Activated T-cell treated with anti-CD3 and anti-CD28 coated beads for 24 hours (primary cell): Measurements from ENCODE around the gene SCN5A.

ENCODE experiments used
- DNase-seq: peaks from one replicate; pipeline ENCODE4 v3.0.0-alpha.2; 2020; ENCODE audit warnings: low read depth

SCN5A gene

DNA sequence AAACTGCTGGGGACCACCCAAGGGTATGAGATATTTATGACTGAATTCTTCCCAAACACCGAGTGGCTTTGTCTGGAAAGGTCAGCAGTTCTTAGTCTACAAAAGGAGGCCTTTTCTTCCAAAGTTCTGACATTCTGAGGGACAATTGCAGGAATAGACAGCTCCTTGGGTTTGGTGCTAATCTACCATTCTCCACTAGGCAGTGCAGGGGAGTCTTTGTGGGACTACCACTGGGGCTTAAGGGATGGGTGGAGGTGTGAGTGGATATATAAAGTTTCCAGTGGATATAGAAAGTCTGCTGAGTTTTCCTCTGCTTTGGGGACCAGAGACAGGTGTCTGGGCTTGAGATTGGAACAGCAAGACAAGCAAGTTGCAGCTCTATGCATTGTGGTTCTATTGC is 90.6 kb downstream of the SCN5A start:
- DNase-seq: no peak

DNA sequence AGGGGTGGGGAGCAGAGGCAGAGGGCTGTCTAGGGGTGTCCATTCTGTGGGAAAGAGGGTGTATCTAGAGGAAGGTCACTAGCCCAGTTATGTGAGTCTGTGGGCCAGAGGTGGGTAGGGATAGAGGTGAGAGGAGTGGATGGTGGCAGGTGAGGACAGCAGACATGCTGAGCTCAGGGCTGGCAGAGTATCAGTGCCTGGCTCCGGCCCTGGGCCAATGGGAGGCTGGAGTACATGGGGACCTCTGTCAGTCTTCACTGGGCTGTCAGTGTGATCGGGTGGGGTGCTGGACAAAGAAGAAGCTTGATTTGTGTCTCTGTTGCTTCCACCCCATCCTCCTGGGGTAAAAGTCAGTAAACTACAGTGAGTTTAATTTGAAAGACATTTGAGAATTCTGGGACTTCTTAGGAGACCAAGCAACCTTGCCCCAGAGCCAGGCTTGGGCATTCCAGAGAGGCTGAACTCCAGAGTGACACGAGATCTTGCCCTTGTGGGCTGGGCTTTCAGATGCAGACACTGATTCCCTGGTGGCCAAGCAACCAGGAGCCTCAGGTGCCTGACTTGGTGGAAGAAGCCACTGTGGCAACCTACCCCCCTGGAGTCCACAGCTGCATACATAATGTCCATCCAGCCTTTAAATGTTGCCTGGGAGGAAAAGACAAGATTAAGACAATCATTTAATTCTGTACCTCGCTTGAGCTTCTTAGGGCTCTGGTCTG is 92.7 kb downstream of the SCN5A start:
- no peak for DNase-seq

DNA sequence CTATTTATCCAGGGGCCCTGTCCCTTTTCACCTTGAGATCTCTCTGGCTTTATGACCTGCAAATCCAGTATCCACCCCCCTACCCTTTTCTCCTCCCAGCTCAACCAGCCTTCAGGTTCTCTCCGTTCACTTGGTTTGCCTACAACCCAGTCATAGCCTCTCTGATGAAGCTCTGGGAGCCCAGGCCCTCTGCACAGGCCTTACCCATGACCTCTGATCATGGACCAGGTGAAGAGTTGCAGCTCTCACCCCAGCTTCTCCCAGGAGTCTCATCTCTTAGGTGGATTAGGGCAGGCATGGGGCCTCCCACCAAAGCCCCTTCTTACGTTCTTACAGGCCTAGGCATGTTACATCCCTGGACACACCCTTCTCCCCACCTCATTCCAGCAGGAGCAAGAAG is 93.6 kb downstream of the SCN5A start:
- DNase-seq: no peak

GRCh38 chr3:38555149-38555840 is 94.2 kb downstream of the SCN5A start:
- DNase-seq: no peak

DNA sequence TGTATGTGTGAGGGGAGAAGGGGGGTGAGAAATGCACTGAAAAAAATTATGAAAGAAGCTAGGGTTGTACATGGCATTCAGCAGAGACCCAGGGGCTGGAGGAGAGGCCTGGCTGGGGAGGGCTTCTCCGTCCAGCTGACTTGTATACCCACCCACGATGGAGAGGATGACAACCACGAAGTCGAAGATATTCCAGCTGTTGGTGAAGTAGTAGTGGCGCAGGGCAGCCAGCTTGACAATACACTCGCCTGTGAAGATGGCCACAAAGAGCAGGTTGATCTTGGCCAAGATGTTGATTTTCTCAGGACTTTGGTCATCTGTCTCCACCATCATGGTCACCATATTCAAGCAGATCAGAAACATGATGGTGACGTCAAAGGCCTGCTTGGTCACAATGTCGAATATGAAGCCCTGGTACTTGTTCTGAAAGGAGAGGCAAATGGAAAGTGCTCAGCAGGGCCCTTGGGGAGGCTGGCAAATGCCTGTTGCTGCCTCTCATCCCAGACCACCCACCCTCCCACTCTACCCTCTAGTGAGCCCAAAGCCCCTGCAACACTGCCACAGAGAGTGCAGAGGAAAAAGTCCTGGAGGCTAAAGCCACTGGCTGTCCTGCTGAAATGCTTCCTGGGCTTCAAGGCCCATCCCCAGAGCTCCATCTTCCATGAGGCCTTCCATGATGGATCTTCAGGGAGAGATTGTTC is 95.2 kb downstream of the SCN5A start:
- no peak for DNase-seq

DNA sequence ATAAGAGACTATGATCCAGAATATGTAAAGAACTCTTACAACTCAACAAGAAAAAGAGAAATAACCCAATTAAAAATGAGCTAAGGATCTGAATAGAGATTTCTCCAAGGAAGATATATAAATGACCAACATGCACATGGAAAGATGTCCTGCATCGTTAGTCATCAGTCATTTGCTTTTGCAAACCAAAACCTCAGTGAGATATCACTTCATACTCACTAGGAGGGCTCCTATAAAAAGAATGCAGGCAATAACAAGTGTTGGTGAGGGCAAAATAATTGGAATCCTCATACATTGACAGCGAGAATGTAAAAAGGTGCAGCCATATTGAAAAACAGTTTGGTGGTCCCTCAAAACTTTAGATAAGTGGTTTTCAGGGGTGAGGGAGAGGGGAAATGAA is 96.4 kb downstream of the SCN5A start:
- no peak for DNase-seq

GRCh38 chr3:38552364-38552763 is 97.1 kb downstream of the SCN5A start:
- DNase-seq: no peak

DNA sequence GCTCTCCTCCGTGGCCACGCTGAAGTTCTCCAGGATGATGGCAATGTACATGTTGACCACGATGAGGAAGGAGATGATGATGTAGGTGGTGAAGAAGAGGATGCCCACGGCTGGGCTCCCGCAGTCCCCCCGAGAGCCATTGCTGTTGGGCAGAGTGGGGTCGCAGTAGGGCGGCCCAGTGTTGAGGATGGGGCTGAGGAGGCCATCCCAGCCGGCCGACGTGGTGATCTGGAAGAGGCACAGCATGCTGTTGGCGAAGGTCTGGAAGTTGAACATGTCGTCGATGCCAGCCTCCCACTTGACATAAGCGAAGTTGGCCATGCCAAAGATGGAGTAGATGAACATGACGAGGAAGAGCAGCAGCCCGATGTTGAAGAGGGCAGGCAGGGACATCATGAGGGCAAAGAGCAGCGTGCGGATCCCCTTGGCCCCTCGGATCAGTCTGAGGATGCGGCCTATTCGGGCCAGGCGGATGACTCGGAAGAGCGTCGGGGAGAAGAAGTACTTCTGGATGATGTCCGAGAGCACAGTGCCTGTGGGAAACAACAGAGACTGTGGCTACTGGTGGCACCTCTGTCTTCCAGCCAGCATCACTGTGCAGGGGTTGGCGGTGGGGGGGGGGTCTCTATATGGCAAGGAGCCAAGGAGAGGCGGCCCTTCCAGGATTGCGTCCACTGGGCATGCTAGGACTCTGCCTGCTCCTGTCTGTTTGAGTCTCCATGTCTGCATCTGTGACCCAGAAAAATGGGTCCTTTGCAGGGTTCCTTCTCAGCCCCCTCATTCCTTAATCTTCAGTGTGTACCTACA is 98.3 kb downstream of the SCN5A start:
- DNase-seq: no peak

GRCh38 chr3:38549957-38550840 is 99.3 kb downstream of the SCN5A start:
- no peak for DNase-seq

- DNase-seq: no peak
Observed at GRCh38 chr3:38549486-38549885, 100.0 kb downstream of the SCN5A start.

GRCh38 chr3:38549082-38549481 is 100.4 kb downstream of the SCN5A start:
- no peak for DNase-seq

GRCh38 chr3:38548154-38548931 is 101.1 kb downstream of the SCN5A start:
- DNase-seq: no peak

DNA sequence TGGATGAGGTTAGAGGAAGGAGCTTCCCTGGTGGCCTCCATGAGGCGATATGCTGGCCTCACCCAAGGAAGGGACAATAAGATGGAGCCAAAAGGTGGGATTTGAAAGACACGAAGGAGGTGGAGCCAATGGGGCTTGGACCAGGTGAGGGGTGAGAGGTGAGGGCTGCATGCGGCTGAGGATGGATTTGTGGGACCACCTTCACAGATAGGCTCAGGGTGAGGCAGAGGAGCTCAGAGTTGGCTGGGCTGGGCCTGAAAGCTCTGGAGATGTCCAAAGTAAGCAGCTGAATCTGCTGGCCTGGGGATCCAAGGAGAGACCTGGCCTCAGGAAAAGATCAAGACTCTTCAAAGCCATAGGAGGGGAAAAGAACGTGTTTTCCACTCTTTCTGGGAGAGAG is 103.5 kb downstream of the SCN5A start:
- DNase-seq: no peak

DNA sequence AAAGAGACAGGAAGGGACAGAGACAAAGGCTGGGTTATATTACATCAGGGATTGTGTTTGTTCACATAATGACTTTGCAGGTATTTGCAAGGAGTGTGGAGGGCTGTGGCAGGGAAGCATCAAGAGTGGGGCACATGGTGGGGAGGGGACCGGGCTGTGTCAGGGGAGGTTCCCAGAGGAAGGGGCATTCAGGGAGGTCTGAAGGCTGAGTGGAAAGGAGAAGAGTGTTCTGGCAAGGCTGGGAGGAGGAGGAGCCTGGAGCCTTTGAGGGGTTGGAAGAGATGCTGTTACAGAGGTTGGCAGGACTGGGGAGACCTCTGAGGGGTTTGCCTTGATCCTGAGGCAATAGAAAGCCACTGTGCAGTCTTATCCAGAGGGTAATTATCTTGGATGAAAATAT is 103.9 kb downstream of the SCN5A start:
- no peak for DNase-seq

GRCh38 chr3:38544926-38545325 is 104.6 kb downstream of the SCN5A start:
- DNase-seq: no peak

DNA sequence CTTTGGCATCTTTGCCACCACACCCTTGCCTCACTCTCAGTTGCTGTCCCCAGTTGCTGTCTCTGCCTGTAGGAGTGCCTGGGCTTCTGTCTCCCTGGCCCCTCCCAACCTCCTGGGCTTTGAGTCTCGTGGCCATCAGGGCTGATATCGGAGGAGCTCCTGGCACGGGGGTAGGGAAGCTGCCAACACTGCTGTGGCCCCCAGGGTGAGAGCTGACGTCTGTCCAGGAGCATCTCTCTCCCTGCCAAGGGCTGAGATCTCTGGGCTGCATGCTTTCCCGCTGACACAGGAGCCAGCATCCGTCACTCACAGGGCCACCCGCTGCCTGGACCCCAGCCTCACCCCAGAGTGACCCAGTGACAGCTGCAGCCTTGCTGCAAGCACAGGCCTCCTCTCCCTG is 105.9 kb downstream of the SCN5A start:
- DNase-seq: no peak

GRCh38 chr3:38542401-38543298 is 106.8 kb downstream of the SCN5A start:
- no peak for DNase-seq

DNA sequence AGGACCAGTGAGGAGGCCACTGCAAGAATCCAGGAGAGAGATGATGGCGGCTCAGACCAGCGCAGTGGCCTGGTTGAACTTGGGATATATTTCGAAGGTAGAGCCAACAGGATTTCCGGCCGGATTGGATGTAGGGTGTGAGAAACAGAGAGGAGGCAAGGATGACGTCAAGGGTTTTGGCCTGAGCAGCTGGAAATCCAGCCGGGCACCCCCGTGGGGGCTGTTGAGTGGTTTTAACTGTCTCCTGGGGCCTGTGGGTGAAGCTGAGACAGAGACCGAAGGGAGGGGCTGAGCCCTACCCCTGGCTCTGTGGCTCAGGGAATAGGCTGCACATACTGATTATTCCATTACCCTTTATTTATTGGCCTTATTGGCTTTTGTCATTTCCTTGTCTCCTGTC is 107.7 kb downstream of the SCN5A start:
- DNase-seq: no peak

- no peak for DNase-seq
Observed at GRCh38 chr3:38538773-38539353, 110.6 kb downstream of the SCN5A start.
